ENCODE results near the gene GABRB3. TPM values are rescaled to one million over a fixed set of nuclear protein-coding genes. Genes with fewer than 3 reads are reported as not detected.

The GABRB3 gene
- total RNA-seq, 2 experiments from 2014 or later, result 0.11 to 0.13 TPM

DNA sequence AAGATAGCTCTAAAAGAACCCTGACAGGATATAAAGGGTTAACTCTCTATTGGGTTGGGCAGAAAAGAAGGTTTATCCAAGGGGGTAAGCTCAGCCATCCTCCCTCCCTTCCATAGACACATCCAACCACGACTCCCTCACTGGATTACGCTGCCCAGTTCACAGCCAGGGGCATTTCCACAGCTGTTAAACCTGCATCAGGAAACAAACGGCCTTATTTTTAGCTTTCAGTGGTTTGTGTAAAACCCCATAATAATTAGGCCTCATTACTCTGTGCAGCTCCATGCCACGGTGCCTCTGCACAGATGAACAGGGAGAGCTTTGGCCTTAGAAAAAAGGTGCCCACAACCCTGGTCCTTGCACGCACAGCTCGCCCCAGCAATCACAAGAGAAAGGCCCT lies 110.6 kb downstream of the GABRB3 start:
- Mint-ChIP-seq H3K27me3 (ENCODE audit: low read depth) (no peaks in the 10 kb centered on the region), H3K4me3 (no peak overlapping the region), H3K36me3 (ENCODE audit: low read depth) (no peaks in the 10 kb centered on the region), H3K9me3 (ENCODE audit: insufficient read depth) (peaks cover 3% of the 10 kb centered on the region), H3K4me1 (ENCODE audit: low read depth) (no peaks in the 10 kb centered on the region), H3K27ac (no peak overlapping the region)
- DNase-seq (no peak), ATAC-seq (no peak)
- ChIA-PET CTCF (no interaction called here), POLR2A (no interaction called here)

DNA sequence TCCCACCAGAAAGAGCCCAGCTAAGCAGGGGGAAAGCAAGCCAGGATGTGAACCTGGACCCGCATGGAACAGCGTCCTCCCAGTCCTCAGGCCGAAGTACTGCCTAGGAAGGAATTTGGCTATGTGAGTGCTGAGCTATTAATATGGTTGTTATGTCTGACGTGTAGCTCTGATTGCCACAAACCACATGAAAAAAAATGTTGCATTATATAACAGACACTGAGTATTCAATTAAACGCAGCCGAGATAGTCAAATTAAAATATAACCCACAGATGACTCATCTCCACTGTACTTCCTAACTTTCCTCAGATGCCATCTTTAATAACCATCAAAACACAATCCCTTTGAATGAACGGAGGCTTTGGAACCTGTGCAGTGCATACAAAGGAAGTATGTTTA lies 111.1 kb downstream of the GABRB3 start:
- ATAC-seq, result no peak

DNA sequence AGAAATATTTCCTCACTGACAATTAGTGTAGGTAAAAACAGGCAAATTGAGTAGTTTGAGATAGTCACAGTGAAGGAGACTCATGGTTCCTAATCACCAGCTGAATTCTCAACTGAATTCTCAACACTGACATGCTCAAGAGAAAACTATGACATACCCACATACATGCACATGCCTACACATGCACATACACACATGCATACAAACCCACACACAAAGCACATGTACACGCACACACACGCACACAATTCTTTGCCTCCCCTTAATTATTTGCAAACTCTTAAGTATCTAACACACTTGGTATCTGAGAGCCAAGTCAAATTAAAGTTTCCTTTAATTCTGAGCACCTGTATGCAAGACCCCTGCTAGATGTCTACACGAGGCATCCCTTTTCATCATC lies 111.8 kb downstream of the GABRB3 start:
- ATAC-seq (no peak), DNase-seq (no peak)
- ChIA-PET CTCF (no interaction called here), POLR2A (no interaction called here)
- no peaks in the 10 kb centered on the region for H3K36me3 Mint-ChIP-seq (ENCODE audit: low read depth)
- H3K4me3 Mint-ChIP-seq, result no peak overlapping the region
- H3K27ac Mint-ChIP-seq, result no peak overlapping the region
- H3K9me3 Mint-ChIP-seq (ENCODE audit: insufficient read depth), result peaks cover 3% of the 10 kb centered on the region
- H3K27me3 Mint-ChIP-seq (ENCODE audit: low read depth), result no peaks in the 10 kb centered on the region
- no peaks in the 10 kb centered on the region for H3K4me1 Mint-ChIP-seq (ENCODE audit: low read depth)

More for the DNA sequence above, 111.1 kb downstream of the GABRB3 start:
- CTCF ChIA-PET, result no interaction called here
- Mint-ChIP-seq H3K4me1 (ENCODE audit: low read depth) (no peaks in the 10 kb centered on the region), H3K27ac (no peak overlapping the region), H3K4me3 (no peak overlapping the region), H3K36me3 (ENCODE audit: low read depth) (no peaks in the 10 kb centered on the region), H3K27me3 (ENCODE audit: low read depth) (no peaks in the 10 kb centered on the region), H3K9me3 (ENCODE audit: insufficient read depth) (peaks cover 3% of the 10 kb centered on the region)
- POLR2A ChIA-PET, result no interaction called here
- no peak for DNase-seq

DNA sequence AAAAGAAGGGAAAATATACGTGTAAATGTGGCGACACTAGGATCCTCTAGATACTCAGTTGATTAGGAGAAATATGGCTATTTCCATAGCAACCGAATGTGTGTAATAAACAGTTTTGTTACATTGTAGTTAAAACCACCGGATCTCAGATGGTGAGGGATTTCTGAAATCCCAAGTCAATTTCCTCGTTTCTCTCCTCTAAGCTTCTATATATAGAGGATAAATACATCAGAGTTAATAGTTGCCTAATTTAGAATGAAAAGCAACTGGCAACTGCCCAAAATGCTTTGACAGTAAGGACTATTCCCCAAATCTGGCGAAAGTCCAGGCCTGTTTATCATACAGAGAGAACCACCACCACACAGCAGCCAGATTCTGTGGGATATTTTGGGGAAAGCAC lies 112.6 kb downstream of the GABRB3 start:
- ChIA-PET CTCF (no interaction called here), POLR2A (no interaction called here)
- H3K4me3 Mint-ChIP-seq, result no peak overlapping the region
- ATAC-seq (no peak), DNase-seq (no peak)
- peaks cover 3% of the 10 kb centered on the region for H3K9me3 Mint-ChIP-seq (ENCODE audit: insufficient read depth)
- no peaks in the 10 kb centered on the region for H3K36me3 Mint-ChIP-seq (ENCODE audit: low read depth)
- no peak overlapping the region for H3K27ac Mint-ChIP-seq
- no peaks in the 10 kb centered on the region for H3K4me1 Mint-ChIP-seq (ENCODE audit: low read depth)
- H3K27me3 Mint-ChIP-seq (ENCODE audit: low read depth), result no peaks in the 10 kb centered on the region

DNA sequence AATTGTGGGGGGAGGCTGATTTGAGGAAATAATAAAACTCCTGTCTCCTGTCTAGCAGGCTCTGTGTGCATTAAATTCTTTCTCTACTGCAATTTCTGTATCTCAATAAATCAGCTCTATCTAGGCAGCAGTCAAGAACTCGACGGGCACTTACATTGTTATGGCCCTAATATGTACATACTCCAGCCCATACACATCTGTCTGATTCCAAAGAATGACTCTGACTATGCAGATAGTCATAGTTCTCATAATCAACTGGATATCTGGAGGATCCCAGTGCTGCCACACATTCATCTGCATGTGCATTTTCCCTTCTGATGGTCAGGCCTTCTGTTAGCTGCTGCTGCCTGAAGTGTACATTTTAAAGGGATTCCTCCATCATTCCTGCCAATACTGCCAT lies 114.6 kb downstream of the GABRB3 start:
- H3K27me3 Mint-ChIP-seq (ENCODE audit: low read depth), result no peaks in the 10 kb centered on the region
- no peak overlapping the region for H3K4me3 Mint-ChIP-seq
- ChIA-PET CTCF (no interaction called here), POLR2A (no interaction called here)
- no peak for DNase-seq
- H3K27ac Mint-ChIP-seq, result no peak overlapping the region
- H3K9me3 Mint-ChIP-seq (ENCODE audit: insufficient read depth), result no peaks in the 10 kb centered on the region
- no peak for ATAC-seq
- H3K4me1 Mint-ChIP-seq (ENCODE audit: low read depth), result no peaks in the 10 kb centered on the region
- H3K36me3 Mint-ChIP-seq (ENCODE audit: low read depth), result no peaks in the 10 kb centered on the region

DNA sequence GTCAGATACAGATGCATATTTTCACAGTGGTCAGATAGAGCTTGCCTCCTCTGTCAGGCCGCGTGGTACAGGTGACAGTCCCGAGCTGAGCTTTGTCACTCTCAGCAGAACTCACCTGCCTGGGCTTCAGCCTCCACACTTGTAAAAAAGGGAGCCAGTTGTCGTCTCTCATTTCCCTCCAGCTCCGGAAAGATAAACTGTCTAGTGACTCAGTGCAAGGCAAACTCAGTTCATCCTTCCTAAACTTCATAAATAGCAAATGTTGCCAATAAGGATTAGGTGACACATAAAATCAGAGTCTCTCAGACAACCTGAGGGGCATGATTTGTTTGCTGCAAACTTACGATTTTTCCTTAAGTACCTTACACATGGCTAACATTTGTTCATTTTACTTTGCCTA lies 116.8 kb downstream of the GABRB3 start:
- Mint-ChIP-seq H3K27me3 (ENCODE audit: low read depth) (no peaks in the 10 kb centered on the region), H3K27ac (no peak overlapping the region), H3K9me3 (ENCODE audit: insufficient read depth) (peaks cover 5% of the 10 kb centered on the region), H3K4me1 (ENCODE audit: low read depth) (no peaks in the 10 kb centered on the region), H3K36me3 (ENCODE audit: low read depth) (no peaks in the 10 kb centered on the region), H3K4me3 (no peak overlapping the region)
- DNase-seq (no peak), ATAC-seq (no peak)
- CTCF ChIA-PET, result no interaction called here
- POLR2A ChIA-PET, result no interaction called here

DNA sequence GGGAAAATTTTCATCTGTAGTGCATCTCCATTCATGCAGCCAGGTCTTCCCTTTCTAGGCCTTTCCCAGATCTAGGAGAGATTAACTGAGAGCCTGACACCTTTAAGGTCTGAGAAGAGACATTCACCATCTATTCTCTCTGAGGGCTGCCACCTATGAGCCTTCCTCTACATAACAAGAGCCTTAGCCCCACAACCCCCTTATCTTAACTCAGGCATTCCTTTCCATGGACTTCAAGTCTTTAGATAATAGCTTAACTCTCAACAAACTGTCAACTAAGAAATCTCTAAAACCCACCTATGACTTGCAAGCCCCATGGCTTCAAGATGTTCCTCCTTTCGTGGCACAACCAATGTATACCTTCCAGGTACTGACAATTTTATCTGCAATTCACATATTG lies 121.0 kb downstream of the GABRB3 start:
- Mint-ChIP-seq H3K27ac (no peak overlapping the region), H3K4me3 (no peak overlapping the region), H3K9me3 (ENCODE audit: insufficient read depth) (peaks cover 5% of the 10 kb centered on the region), H3K4me1 (ENCODE audit: low read depth) (no peaks in the 10 kb centered on the region), H3K36me3 (ENCODE audit: low read depth) (no peaks in the 10 kb centered on the region), H3K27me3 (ENCODE audit: low read depth) (no peaks in the 10 kb centered on the region)
- ChIA-PET POLR2A (no interaction called here), CTCF (no interaction called here)
- DNase-seq (no peak), ATAC-seq (no peak)

DNA sequence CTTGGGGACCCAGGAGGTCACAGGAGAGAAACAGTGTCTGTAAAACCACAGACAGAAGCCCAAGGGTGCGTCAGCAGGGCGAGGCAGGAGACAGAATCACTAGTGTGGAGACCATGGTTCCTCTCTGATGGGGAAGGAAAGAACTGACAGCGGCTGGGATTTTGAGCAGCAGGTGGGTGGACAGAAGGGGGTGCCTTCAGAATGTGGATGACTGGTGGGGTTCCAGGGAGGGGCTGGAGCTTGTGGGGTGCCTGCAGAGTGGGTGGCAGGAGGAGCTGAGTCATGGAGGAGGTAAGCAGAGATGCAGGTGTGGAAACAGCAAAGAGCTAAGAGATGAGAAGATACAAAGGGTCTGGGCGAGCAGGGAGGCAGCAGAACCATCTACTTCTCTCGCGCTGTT lies 124.2 kb downstream of the GABRB3 start:
- no peaks in the 10 kb centered on the region for H3K36me3 Mint-ChIP-seq (ENCODE audit: low read depth)
- CTCF ChIA-PET, result no interaction called here
- H3K27me3 Mint-ChIP-seq (ENCODE audit: low read depth), result no peaks in the 10 kb centered on the region
- H3K4me1 Mint-ChIP-seq (ENCODE audit: low read depth), result no peaks in the 10 kb centered on the region
- H3K9me3 Mint-ChIP-seq (ENCODE audit: insufficient read depth), result peaks cover 5% of the 10 kb centered on the region
- DNase-seq (no peak), ATAC-seq (no peak)
- no peak overlapping the region for H3K4me3 Mint-ChIP-seq
- H3K27ac Mint-ChIP-seq, result no peak overlapping the region
- POLR2A ChIA-PET, result no interaction called here

DNA sequence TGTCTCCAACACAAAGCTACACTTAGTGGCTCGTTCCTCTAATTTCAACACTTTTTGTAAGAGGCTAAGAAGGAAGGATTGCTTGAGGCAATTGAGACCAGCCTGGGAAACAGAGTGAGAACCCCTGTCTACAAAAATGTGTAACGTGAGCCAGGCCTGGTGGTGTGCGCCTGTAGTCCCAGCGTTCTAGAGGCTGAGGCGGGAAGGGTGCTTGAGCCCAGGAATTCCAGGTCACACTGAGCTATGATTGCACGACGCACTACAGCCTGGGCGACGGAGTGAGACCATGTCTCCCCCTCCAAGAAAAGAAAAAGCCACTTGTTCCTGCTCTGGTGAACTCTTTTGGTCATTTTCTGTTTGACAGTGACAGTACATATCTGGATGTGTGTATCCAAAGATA lies 127.9 kb downstream of the GABRB3 start:
- Mint-ChIP-seq H3K4me3 (no peak overlapping the region), H3K27me3 (ENCODE audit: low read depth) (no peaks in the 10 kb centered on the region), H3K9me3 (ENCODE audit: insufficient read depth) (peaks cover 7% of the 10 kb centered on the region), H3K4me1 (ENCODE audit: low read depth) (no peaks in the 10 kb centered on the region), H3K36me3 (ENCODE audit: low read depth) (no peaks in the 10 kb centered on the region), H3K27ac (no peak overlapping the region)
- CTCF ChIA-PET, result no interaction called here
- POLR2A ChIA-PET, result no interaction called here
- no peak for DNase-seq
- ATAC-seq, result no peak

DNA sequence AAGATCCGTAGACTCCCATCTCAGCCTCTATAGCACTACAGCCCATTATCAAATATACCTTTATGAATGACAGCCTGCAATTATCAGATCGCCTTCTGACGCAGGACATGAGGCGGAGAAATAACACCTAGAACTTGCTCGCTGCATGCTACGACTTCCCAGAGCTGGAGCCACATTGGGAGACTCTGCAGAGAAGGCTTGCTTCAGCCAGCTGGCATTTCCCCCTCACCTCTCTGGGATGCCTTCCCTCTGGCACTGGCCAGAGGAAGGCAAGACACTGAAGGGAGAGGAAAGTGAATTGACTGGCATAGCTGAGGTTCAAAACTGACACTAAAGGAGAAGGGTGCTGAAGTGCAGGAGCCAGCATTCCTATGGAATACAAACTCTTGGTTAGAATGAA lies 131.7 kb downstream of the GABRB3 start:
- no peaks in the 10 kb centered on the region for H3K27me3 Mint-ChIP-seq (ENCODE audit: low read depth)
- POLR2A ChIA-PET, result no interaction called here
- no peaks in the 10 kb centered on the region for H3K4me1 Mint-ChIP-seq (ENCODE audit: low read depth)
- no peaks in the 10 kb centered on the region for H3K36me3 Mint-ChIP-seq (ENCODE audit: low read depth)
- H3K27ac Mint-ChIP-seq, result no peak overlapping the region
- no peak for DNase-seq
- no peak overlapping the region for H3K4me3 Mint-ChIP-seq
- peaks cover 11% of the 10 kb centered on the region for H3K9me3 Mint-ChIP-seq (ENCODE audit: insufficient read depth)
- CTCF ChIA-PET, result no interaction called here
- ATAC-seq, result no peak

DNA sequence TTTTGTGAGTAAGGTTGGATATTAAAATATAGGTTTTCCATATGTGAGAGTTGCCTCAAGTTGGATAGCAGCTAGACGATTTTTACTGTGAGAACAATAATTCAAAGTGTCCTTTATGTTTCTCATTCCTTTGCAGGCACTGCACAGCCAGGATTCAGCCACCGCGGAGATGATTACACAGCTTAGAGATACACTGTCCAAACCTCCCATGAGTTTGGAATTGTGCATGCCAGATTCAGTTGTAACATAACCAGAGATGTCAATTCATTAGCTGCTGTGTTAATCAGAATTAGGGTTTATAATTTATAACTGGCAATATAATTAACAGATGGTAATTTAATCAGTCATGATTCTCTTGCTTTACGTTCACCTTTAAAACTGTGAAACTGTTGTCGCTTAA lies 132.3 kb downstream of the GABRB3 start:
- DNase-seq (no peak), ATAC-seq (no peak)
- H3K4me3 Mint-ChIP-seq, result no peak overlapping the region
- CTCF ChIA-PET, result no interaction called here
- no peaks in the 10 kb centered on the region for H3K36me3 Mint-ChIP-seq (ENCODE audit: low read depth)
- no peak overlapping the region for H3K27ac Mint-ChIP-seq
- H3K9me3 Mint-ChIP-seq (ENCODE audit: insufficient read depth), result peaks cover 11% of the 10 kb centered on the region
- no peaks in the 10 kb centered on the region for H3K4me1 Mint-ChIP-seq (ENCODE audit: low read depth)
- POLR2A ChIA-PET, result no interaction called here
- H3K27me3 Mint-ChIP-seq (ENCODE audit: low read depth), result no peaks in the 10 kb centered on the region

DNA sequence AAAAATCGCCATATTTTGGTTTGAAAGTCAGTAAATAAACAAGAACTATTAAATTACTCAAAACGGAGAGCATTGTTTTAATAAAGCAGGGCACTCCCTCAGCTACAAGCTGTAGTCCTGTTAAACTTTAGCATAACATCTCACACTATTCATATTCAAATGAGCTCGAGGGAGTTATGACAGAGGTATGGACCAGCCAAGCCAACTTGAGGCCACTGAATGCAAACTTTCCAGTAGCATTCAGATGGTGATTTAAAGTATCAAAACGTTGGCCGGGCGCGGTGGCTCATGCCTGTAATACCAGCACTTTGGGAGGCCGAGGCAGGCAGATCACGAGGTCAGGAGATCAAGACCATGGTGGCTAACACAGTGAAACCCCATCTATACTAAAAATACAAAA lies 132.9 kb downstream of the GABRB3 start:
- H3K36me3 Mint-ChIP-seq (ENCODE audit: low read depth), result no peaks in the 10 kb centered on the region
- no peak overlapping the region for H3K4me3 Mint-ChIP-seq
- no peak for DNase-seq
- CTCF ChIA-PET, result no interaction called here
- no peak for ATAC-seq
- POLR2A ChIA-PET, result no interaction called here
- no peaks in the 10 kb centered on the region for H3K4me1 Mint-ChIP-seq (ENCODE audit: low read depth)
- peaks cover 11% of the 10 kb centered on the region for H3K9me3 Mint-ChIP-seq (ENCODE audit: insufficient read depth)
- H3K27me3 Mint-ChIP-seq (ENCODE audit: low read depth), result no peaks in the 10 kb centered on the region
- no peak overlapping the region for H3K27ac Mint-ChIP-seq

DNA sequence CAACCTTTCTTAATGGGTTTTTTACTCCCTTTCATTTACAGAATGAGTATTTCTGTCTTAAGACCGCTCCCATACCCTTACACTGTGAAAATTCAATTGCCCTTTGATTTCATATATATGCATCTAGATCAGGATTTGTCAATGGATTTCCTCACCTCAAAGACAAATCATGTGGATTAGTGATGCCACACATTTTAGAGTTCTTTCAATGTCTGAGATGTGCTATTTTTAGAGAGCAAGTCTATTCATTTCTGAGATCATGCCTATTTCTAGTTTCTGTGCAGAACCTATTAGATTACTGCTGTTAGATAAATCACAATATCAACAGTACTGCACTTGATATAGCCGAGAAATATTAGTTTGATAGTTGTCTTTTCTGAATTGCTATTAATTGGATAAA lies 137.3 kb downstream of the GABRB3 start:
- ChIA-PET CTCF (no interaction called here), POLR2A (no interaction called here)
- H3K9me3 Mint-ChIP-seq (ENCODE audit: insufficient read depth), result peaks cover 6% of the 10 kb centered on the region
- H3K4me1 Mint-ChIP-seq (ENCODE audit: low read depth), result no peaks in the 10 kb centered on the region
- no peak overlapping the region for H3K27ac Mint-ChIP-seq
- ATAC-seq (no peak), DNase-seq (no peak)
- no peaks in the 10 kb centered on the region for H3K36me3 Mint-ChIP-seq (ENCODE audit: low read depth)
- H3K4me3 Mint-ChIP-seq, result no peak overlapping the region
- no peaks in the 10 kb centered on the region for H3K27me3 Mint-ChIP-seq (ENCODE audit: low read depth)

DNA sequence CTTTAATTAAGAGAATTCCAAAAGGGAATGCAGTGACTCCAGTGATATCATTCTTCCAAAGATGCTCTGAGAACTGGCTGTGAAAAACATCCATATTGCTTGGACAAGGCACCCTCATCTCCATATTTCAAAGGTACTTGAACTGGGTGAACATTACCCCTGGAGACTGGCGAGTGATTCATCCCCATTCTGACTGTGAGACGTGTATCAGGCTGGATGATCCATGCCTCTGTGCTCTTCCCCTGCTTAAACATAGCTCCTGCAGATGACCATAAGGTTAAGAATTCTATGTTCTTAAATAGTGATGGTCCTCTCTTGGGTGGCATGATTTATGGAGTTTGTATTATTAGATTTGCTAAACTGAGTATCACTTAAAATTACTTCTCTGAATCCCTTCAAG lies 137.8 kb downstream of the GABRB3 start:
- ChIA-PET POLR2A (no interaction called here), CTCF (no interaction called here)
- no peak overlapping the region for H3K27ac Mint-ChIP-seq
- ATAC-seq (no peak), DNase-seq (no peak)
- no peaks in the 10 kb centered on the region for H3K4me1 Mint-ChIP-seq (ENCODE audit: low read depth)
- H3K27me3 Mint-ChIP-seq (ENCODE audit: low read depth), result no peaks in the 10 kb centered on the region
- H3K9me3 Mint-ChIP-seq (ENCODE audit: insufficient read depth), result peaks cover 9% of the 10 kb centered on the region
- no peak overlapping the region for H3K4me3 Mint-ChIP-seq
- H3K36me3 Mint-ChIP-seq (ENCODE audit: low read depth), result no peaks in the 10 kb centered on the region
